NCI-H1092 treated with DMSO at 0.1 percent for 48 hours (cell line): ENCODE results near the gene GART.

ENCODE experiments used
- DNase-seq: peaks from one replicate; lab custom pipeline; 2025; lab: John Stamatoyannopoulos, UW

Gene GART

DNA sequence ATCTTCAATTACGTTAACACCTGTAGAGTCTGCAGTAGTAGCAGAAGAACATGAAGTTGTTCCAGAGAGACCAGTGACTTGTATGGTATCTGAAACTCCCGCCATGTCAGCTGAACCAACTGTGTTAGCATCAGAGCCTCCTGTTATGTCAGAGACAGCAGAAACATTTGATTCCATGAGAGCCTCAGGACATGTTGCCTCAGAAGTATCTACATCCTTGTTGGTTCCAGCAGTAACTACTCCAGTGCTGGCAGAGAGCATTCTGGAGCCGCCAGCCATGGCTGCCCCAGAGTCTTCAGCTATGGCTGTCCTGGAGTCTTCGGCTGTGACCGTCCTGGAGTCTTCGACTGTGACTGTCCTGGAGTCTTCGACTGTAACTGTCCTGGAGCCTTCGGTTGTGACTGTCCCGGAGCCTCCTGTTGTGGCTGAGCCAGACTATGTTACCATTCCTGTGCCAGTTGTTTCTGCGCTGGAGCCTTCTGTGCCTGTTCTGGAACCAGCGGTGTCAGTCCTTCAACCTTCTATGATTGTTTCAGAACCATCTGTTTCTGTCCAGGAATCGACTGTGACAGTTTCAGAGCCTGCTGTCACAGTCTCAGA, 11.2 kb upstream of the GART start:
- DNase-seq, result no peak

DNA sequence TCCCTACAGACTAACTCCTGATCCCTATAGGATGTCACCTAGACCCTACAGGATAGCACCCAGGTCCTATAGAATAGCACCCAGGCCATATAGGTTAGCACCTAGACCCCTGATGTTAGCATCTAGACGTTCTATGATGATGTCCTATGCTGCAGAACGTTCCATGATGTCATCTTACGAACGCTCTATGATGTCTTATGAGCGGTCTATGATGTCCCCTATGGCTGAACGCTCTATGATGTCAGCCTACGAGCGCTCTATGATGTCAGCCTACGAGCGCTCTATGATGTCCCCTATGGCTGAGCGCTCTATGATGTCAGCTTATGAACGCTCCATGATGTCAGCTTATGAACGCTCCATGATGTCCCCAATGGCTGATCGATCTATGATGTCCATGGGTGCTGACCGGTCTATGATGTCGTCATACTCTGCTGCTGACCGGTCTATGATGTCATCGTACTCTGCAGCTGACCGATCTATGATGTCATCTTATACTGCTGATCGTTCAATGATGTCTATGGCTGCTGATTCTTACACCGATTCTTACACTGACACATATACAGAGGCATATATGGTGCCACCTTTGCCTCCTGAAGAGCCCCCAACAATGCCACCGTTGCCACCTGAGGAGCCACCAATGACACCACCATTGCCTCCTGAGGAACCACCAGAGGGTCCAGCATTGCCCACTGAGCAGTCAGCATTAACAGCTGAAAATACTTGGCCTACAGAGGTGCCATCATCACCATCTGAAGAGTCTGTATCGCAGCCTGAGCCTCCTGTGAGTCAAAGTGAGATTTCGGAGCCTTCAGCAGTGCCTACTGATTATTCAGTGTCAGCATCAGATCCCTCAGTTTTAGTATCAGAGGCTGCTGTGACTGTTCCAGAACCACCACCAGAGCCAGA, 10.4 kb upstream of the GART start:
- DNase-seq, result no peak

DNA sequence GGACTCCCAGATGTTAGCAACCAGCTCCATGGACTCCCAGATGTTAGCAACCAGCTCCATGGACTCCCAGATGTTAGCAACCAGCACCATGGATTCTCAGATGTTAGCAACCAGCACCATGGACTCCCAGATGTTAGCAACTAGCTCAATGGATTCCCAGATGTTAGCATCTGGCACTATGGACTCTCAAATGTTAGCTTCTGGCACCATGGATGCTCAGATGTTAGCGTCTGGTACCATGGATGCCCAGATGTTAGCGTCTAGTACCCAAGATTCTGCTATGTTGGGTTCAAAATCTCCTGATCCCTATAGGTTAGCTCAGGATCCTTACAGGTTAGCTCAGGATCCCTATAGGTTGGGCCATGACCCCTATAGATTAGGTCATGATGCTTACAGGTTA, 9.7 kb upstream of the GART start:
- no peak for DNase-seq

DNA sequence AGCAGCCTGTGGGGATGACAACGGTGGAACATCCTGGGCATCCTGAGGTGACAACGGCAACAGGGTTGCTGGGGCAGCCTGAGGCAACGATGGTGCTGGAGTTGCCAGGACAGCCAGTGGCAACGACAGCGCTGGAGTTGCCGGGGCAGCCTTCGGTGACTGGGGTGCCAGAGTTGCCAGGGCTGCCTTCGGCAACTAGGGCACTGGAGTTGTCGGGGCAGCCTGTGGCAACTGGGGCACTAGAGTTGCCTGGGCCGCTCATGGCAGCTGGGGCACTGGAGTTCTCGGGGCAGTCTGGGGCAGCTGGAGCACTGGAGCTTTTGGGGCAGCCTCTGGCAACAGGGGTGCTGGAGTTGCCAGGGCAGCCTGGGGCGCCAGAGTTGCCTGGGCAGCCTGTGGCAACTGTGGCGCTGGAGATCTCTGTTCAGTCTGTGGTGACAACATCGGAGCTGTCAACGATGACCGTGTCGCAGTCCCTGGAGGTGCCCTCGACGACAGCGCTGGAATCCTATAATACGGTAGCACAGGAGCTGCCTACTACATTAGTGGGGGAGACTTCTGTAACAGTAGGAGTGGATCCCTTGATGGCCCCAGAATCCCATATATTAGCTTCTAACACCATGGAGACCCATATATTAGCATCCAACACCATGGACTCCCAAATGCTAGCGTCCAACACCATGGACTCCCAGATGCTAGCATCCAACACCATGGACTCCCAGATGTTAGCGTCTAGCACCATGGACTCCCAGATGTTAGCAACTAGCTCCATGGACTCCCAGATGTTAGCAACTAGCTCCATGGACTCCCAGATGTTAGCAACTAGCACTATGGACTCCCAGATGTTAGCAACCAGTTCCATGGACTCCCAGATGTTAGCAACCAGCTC, 9.1 kb upstream of the GART start:
- DNase-seq, result no peak

DNA sequence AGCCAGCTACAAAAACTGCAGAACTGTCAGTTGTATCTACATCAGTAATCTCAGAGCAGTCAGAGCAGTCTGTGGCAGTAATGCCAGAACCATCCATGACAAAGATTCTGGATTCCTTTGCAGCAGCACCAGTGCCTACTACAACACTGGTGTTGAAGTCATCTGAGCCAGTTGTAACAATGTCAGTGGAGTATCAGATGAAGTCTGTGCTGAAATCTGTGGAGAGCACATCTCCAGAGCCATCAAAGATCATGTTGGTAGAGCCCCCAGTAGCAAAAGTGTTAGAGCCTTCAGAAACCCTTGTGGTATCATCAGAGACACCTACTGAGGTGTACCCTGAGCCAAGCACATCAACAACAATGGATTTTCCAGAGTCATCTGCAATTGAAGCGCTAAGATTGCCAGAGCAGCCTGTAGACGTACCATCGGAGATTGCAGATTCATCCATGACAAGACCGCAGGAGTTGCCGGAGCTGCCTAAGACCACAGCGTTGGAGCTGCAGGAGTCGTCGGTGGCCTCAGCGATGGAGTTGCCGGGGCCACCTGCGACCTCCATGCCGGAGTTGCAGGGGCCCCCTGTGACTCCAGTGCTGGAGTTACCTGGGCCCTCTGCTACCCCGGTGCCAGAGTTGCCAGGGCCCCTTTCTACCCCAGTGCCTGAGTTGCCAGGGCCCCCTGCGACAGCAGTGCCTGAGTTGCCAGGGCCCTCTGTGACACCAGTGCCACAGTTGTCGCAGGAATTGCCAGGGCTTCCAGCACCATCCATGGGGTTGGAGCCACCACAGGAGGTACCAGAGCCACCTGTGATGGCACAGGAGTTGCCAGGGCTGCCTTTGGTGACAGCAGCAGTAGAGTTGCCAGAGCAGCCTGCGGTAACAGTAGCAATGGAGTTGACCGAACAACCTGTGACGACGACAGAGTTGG, 8.2 kb upstream of the GART start:
- DNase-seq, result no peak

DNA sequence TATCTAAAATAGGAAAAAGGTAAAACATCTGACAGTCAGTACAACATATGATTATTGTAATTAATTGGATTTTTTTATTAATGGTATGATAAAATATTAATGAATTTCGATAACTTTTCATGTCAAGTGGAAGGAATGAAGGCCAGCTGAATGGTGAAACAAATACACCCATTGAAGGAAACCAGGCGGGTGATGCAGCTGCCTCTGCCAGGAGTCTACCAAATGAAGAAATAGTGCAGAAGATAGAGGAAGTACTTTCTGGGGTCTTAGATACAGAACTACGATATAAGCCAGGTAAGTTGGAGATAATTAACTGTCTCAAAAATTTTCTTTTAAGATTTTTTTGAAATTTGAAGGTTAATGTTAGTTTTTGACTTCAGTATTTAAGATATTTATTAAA, 4.2 kb upstream of the GART start:
- DNase-seq, result no peak

DNA sequence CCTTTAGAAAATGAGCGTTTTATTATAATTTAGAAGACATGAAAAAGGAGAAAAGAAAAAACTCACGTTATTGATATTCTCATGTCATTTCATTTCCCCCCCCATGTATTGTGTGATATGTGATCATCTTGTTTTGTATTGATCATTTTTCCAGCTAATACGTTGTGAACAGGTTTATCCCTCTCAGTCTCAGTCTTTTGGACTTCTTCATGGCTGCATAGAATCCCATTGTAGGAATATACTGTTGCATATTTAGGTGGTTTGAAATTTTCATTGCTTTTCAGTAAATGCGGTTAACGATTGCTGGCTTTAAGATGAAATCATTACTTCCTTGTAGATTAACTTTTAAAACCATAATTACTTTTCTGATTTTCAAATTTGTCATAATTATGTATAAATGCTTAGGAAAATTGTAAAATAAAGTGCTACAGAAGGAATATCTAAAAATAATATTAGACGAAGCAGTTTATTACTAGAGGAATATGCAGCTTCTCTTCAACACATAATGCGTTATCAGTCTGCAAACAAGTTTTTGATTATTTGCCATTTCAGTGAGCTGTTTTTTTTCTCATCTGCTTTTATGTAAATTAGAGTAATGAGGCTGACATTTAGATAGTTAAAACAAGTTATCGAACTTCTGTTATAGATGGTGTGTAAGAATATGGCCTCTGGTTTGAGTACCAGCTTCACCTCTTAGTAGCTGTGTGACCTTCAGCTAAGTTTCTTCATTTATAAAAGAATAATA, 2.7 kb upstream of the GART start:
- DNase-seq, result no peak

DNA sequence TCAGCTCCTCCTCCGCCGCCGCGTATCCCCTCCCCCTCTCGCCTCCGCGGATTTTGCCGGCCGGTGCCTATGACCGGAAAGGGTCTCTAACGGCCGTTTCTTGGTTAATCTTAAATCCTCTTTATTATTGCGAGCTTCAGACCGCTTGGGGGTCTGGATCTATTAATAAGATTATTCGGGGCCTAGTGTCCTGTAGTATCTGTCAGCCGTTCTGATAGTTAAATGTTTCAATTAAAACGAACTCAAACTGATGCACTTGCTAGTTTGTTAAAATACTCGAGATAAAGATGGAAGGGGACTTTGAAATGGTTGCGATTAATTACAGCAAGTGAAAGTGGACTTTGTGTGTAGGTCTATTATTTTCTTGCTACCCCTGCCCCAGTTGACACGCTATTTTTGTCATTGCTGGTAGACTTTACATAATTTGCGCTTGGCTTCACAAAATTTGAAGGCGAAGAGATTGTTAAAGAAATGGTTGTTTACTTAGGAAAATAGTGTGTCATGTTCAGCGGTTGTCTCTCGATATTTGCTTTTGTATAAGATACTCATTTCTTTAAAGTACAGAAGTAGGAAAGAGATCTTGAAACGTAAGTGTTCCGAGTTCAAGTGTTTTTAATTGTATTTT, 1.7 kb upstream of the GART start:
- peak; percentile 19 for DNase-seq

DNA sequence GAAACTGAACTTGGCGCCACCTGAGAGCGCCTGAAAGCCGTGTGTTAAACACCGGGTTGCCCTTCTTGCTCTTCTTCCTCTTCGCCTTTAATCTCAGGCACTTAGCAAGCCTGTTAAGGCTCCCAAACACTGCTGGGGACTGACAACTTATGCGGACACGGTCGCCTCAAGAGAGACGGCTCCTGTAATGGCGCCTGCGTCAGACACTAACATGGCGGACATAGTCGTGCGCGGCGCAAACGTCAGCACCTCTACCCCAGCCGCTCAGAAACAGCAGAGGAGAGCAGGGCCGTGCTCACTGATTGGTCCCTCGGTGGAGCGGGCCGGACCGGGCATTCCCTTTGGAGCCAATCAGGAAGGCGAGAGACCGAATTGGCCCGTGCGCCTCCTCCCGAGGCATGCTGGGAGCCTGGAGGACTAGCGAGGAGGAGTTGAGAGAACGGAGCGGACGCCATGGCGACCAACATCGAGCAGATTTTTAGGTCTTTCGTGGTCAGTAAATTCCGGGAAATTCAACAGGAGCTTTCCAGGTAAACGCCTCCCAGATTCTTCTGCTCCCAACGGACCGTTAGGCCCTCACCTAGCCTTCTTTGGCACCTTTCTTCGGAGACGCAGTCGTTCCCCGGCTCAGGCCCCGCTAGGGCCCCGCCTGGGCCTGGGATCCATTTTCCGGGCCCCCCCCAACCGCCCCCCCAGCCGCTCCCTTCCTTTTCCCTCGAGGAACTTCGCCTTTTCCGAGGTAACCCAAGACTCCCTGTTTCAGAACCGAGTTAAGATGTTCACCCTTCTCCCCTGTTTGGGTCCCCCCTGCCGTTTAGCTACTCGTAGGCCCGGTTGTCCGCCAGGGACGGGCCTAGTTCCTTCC, 955 bp upstream of the GART start, which contains the start of gene SON:
SON (plus strand) TSS at position 399 of the 865 bp plus-strand sequence; CDS start at position 454, 55 bp downstream.
- peak; percentile 97 for DNase-seq

DNA sequence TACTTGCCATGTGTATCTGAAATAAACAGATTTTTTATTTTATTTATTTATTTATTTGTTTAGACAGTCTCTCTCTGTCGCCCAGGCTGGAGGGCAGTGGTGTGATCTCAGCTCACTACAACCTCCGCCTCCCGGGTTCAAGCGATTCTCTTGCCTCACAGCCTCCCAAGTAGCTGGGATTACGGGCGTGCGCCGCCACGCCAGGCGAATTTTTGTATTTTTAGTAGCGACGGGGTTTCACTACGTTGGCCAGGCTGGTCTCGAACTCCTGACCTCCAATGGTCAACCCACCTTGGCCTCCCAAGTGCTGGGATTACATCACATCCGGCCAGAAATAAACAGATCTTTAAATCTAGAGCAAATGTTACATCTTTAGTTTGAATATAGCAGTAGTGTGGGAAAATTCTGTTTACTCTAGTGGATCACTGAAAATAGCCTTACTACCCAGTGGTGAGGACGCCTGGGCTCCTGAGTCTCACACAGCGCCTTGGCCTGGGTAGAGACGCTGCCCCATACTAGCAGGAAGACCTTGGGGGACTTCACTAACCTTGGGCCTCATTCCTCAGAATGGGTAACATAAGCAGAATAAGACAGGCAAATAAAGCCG, 709 bp downstream of the GART start:
- no peak for DNase-seq

DNA sequence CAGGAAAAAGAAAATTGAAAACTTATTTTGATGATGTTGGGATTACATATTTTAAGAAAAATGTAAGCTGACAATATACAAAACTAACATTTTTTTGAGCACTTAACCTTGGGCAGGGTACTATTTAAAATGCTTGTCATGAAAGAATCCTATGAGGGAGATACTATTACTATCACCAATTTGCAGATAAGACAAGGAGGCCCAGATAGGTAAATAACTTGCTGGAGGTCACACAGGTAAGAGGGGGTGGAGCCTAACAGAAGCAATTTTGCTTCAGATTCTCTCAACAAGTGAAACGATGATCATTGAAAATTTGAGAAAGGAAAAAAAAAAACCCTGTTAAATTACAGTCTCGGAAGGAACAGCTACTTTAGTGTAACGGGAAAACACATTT, 1.2 kb downstream of the GART start:
- no peak for DNase-seq

DNA sequence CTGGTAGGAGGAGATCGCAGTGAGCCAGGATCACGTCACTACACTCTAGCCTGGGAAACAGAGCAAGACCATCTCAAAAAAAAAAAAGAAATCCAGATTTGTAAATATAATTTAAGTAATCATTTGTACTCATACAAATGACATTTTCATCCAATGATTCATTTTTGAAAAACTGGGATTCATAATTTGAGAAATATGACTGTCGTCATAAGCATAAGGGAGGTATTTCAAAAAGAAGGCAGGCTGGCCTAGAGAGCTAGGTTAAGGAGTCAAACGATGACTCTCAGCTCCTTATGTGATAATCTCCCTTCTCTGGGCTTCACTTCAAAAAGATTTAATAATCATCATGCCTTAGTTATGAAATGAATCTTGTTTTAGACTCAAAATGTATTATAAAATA, 2.3 kb downstream of the GART start:
- no peak for DNase-seq

DNA sequence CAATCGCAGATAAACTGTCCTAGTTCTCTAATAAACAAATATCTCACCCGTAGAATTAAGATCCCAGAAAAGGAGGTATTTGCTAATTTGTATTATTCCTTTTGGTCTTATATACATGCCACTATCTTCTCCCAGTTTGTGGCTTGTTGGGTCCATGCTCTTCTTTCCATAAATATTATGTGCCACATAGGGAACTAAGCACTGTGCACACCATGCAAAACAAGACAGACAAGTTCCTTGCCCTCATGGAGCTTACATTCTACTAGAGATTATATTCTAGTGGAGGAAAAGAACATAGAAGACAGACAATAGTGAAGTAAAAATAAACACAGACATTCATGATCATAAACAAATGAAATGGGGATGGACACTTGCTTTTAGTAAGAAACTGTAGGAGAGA, 4.7 kb downstream of the GART start:
- DNase-seq, result no peak

DNA sequence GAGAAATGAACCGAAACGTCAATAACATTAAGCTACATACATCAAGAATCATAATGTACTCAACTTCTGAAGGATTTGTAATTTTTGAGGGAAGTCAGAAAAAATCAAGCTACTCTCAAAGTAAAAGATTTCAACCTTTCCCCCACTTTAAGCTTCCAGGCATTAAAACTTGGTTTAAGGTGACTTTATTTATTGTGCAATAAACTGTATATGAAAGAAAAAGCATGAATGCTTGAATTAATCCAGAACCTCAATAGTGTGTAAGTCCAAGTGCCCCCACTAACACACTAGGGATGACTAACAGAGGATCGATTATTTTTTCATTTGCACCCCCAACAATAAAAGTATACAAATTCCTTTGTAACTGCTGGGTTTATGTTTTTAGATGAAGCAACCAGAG, 10.9 kb downstream of the GART start:
- DNase-seq, result no peak

DNA sequence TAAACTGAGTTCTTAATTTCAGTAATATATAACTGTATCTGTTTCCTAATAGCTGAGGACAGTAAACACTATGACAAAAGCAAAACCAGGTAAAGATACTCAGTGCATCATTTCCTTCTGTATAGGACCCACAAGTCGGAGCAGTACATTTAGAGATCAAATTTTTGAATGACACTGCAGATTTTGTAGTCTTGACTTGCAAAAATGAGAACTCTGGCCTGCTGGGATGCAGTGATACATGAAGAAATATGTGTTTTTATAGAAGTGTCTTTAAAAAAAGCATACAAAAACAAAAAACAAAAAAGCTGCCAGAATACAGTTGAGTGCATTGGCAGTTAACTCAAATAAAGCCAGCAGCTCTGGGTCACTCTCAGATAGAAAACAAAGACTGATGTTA, 19.0 kb downstream of the GART start:
- DNase-seq, result no peak

DNA sequence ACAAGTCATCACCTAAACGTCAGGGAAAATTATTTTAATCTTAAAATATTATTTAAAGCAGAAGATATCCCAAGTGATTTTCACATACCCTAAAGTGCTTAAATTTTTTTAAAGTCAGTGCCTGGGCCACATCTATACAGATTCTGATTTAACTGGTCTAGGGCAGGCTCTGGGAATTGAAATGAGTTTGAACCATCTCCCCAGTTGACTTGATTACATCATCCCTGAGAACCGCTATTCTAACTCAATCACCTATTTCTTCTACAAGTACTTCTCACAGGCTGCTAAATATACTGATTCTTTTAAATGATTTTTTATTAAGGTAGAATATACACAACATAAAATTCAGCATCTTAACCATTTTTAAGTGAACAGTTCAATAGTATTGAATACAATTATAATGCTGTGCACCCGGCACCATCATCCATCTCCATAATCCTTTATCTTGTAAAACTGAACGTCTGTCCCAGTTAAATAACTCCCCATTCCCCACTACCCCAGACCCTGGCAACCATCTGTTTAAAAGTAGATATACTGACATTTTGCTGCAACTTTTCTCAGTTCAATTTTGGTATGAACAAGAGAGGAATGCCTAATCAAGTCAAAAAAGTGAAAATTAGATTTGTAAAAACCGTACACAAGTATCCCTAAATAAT, 19.5 kb downstream of the GART start:
- DNase-seq, result no peak

DNA sequence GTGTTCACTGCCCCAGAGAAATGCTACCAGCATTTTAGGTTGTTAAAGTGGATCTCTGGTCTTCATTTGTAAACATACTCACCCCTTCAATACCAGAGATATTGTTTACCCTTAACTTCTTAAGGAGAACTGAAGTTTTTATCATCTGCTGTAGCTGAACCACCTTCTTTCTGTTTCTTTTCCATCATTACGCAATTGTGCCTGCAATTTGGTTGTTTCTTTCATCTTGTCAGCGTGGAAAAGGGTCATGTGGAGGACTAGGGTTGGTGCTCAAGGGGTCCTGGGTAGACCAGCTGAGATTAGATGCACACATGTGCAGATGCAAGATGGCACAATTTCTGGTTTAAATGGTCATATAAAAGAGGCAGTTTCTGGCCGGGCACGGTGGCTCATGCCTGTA, 23.0 kb downstream of the GART start:
- DNase-seq, result no peak

DNA sequence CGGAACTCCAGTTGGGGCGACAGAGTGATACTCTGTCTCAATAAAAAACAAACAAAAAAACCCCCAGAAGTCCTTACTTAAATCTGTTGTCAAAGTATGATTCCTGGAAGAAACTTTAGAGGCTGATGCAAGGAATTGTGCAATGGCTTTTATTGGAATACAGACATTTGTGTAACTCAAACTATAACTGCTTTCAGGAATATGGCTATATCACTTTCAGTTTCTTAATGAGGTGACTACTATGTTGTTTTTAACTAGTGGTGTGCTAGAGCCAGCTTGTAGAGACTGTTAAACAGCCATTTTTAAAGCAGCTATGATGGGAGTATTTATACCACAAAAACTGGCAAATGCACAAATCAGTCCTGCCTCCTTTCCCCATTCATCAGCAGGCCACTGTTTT, 27.7 kb downstream of the GART start:
- no peak for DNase-seq
